Fibroblast of upper back skin (primary cell): Measurements from ENCODE around the gene CCDC106.
A peak's percentile ranks its signal among the peaks of the same experiment; 100 is the strongest.

Experiments used
- DNase-seq: peaks from one replicate; pipeline ENCODE4 v3.0.0-alpha.2; 2013

The CCDC106 gene

GRCh38 chr19:55652311-55653128 is 4.5 kb downstream of the CCDC106 start:
- DNase-seq: no peak

- DNase-seq: peak; percentile 99
Measured at GRCh38 chr19:55653651-55654322, 5.8 kb downstream of the CCDC106 start.

- peak; percentile 100 for DNase-seq
Measured at GRCh38 chr19:55654323-55654867, 6.4 kb downstream of the CCDC106 start.

DNA sequence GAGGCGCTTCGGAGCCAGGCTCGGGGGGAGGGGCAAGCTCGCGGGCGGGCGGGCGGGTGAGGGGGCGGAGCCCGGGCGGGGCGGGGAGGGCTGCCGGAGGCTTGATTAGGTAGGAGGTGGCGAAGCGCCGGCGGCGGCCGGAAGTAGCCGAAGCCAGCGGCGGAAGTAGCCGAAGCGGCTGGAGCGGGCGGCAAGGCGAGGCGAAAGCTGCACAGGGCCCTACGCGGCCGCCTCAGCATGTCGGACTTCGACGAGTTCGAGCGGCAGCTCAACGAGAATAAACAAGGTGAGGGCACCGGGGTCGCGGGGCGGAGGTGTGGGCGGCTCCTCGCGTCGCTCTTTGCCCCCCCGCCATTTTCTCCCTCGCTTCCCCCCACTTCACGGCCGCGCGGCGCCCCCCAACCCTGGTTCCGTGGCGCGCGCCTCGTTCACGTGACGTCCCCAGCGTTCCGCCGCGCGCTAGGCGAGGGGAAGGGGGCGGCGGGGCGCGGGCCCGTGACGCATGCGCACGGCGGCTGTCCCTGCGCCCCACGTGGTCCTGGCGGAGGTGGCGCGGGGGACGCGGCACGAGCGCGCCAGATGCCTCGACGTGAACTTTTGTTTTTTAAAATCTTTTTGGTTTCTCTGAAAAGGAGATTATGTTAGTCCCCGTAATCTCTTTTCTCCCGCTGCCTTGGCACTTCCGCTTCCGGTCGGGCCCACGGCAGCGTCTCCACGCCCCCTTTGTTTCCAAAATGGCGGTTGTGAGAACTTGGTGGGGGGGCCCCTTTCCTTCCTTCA is 7.0 kb downstream of the CCDC106 start, which contains the start of gene U2AF2:
Gene U2AF2, plus strand, starts transcription at position 168 of the 780 bp plus-strand sequence. Its CDS starts 70 bp downstream, at position 238.
- peak; percentile 91 for DNase-seq

GRCh38 chr19:55655648-55656040 is 7.6 kb downstream of the CCDC106 start:
- no peak for DNase-seq

- DNase-seq: no peak
Measured at GRCh38 chr19:55656552-55656951, 8.5 kb downstream of the CCDC106 start.

DNA sequence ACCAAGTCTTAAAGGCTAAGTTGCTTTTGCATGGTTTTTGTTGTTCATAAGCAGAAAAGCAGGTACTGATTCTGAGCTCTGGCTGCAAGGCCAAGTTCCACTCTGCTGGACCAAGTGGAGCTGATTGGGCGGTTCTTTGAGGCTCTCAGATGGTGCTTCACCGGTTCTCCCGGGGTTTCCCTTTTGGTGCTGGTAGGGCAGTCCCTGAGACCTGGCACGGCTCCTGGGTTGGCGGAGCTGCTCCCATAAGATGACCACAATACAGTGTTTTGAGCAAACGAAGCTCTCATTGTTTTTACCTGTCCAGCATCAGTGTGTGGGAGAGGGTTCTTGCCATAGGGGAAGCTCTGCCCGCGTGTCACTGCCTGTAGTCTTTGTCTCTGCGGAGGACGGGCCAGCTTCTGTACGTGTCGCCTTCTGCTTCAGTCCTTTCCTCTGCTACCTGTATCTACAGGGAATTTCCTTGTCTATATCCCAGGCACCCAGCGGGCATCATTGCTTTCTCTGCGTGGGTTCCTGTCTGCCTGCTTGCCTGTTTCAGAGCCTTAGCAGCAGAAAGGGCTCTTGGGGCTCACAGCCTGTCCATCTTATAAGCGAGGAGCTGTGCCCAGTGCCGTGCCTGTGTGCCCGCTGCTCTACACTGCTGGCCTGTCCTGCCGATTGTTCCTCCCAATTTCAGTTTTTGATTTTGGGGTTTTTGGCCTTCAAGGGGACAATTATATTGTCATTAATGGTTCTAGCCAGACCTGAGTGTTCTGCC is 9.2 kb downstream of the CCDC106 start:
- no peak for DNase-seq

DNA sequence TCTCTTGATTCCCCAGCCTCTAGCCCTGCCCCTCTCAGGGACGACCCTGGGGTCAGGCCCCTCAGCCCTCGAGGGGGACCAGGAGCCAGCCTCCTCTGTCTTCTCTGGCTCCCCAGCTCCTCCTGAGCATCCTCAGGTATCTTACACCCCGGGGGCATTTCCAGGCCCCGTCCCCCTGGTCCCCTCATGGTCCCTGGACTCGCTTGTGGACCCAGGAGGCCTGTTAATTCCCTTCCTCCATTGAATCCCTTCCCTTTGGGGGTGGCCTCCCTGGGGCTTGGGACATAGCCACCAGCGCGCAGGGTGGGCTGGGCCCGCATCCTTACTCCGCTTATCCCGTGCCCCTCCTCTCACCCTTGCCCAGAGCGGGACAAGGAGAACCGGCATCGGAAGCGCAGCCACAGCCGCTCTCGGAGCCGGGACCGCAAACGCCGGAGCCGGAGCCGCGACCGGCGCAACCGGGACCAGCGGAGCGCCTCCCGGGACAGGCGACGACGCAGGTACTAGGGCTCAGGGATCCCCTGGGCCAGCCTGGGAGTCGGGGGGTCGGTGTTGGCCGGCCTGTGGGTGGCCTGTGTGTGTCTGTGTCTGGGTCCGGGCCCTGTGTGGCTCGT is 10.9 kb downstream of the CCDC106 start:
- DNase-seq: no peak

DNA sequence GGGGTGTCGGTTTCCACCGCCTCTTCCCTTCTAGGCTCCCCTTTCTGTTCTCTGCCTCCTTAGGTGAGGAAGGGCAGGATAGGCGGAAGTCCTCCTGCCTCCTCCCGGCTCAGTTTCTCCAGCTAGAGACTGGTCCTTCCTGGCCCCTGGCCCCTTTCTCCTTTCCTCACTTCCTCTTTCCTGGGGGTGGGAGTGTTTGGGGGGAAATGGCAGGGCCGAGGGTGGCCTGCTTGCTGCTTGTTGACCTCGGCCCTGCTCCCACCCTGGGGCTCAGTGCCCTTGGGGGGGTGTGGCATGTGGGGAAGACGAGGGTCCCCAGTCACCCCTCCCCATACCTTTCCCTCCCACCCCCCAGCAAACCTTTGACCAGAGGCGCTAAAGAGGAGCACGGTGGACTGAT is 11.8 kb downstream of the CCDC106 start:
- no peak for DNase-seq

- DNase-seq: no peak
Measured at GRCh38 chr19:55660404-55660803, 12.4 kb downstream of the CCDC106 start.

DNA sequence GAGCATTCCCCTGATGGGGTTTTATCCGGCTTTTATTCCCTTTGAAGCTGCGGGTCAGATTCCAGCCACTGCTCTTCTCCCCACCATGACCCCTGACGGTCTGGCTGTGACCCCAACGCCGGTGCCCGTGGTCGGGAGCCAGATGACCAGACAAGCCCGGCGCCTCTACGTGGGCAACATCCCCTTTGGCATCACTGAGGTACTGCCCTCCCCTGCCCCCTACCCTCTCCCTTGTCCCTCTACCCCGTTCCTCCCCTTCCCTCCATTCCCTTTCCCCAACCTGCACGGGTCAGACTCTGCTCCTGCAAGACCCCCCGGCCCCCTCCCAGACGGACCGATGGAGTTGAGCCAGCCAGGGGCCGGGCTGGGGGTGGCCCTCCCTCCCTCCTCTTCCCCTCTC is 13.0 kb downstream of the CCDC106 start:
- no peak for DNase-seq

DNA sequence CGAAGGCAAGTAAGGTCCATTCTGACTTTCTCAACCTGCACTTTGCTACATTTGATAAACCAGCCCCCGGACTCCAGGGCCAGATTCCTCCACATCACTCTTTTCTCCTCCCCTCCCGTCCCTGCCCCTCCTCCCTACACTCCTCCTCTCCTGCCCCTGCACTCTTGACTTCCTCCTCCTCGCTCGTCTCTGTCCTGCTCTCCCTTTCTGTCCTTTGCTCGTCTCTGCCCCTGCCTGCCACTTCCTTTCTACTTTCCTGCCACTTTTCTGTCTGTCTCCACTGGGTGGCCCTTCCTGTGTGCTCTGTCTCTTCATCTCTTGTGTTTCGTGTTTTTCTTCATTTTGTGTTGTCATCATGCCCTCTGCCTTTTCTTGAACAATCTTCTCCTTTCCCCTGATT is 13.8 kb downstream of the CCDC106 start:
- no peak for DNase-seq

GRCh38 chr19:55663846-55664536 is 16.0 kb downstream of the CCDC106 start:
- no peak for DNase-seq

GRCh38 chr19:55666343-55667005 is 18.5 kb downstream of the CCDC106 start:
- DNase-seq: no peak

GRCh38 chr19:55667006-55667381 is 19.0 kb downstream of the CCDC106 start:
- no peak for DNase-seq

GRCh38 chr19:55667511-55667910 is 19.5 kb downstream of the CCDC106 start:
- DNase-seq: no peak

DNA sequence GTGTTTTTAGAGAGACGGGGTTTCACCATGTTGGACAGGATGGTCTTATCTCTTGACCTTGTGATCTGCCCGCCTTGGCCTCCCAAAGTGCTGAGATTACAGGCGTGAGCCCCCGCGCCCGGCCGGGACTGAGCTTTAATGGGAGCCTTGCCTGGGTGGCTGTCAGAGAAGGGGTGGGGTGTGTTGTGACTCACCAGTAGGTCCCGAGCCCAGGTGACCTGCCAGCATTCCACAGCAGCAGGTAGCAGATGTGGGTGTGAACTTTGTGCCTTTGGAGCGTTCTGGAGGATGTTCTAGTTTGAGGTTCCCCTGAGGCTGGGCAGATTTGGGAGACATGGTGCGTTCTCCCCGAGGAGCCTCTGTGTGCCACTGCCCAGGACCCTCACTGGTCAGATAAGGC is 19.9 kb downstream of the CCDC106 start:
- no peak for DNase-seq

- DNase-seq: no peak
Measured at GRCh38 chr19:55668603-55669348, 20.8 kb downstream of the CCDC106 start.

GRCh38 chr19:55669418-55670279 is 21.6 kb downstream of the CCDC106 start:
- DNase-seq: no peak
